ENCODE measurements around the gene MRPL50. TPM values are rescaled to one million over a fixed set of nuclear protein-coding genes. Genes with fewer than 3 reads are reported as not detected.

The MRPL50 gene
- polyA plus RNA-seq, 1 of the 3 experiments (the other 2 are of a cell fraction): 6.3 TPM

- H3K9ac ChIP-seq: no peak overlapping the region
- H3F3A ChIP-seq (replicated peaks; ENCODE audit: insufficient read depth): peaks cover 6% of the 10 kb centered on the region
- ChIA-PET CTCF (interaction anchor here (1.4 kb wide), 1 partner anchor 42 kb away, joined by 4 read pairs; no protein-coding TSS in a partner anchor), POLR2A (no interaction called here)
- H4K20me1 ChIP-seq (ENCODE audit: insufficient read depth): no peaks in the 10 kb centered on the region
- H3K4me3 ChIP-seq (ENCODE audit: low read depth in 2 of 2, low read length in 1 of 2): no peak overlapping the region
- no peaks in the 10 kb centered on the region for H3K4me1 ChIP-seq (ENCODE audit: control insufficient read depth in 1 of 2, insufficient read depth in 2 of 2, low read depth in 1 of 2, low read length in 1 of 2)
- no peak overlapping the region for H3K4me2 ChIP-seq
- H2AFZ ChIP-seq (ENCODE audit: low read depth): no peak overlapping the region
- TF ChIP-seq EZH2phosphoT487 (IDR thresholded peaks at IDR 0.05; ENCODE audit: borderline replicate concordance, low read depth) (no peak), GATA2 (CRISPR knock-in tag; IDR thresholded peaks at IDR 0.05) (no peak), CHD2 (IDR thresholded peaks at IDR 0.05; ENCODE audit: low read length, partially characterized antibody) (no peak), CTCF (IDR thresholded peaks at IDR 0.05) (no peak), MXI1 (IDR thresholded peaks at IDR 0.05; ENCODE audit: low read depth, low read length) (no peak), SIN3A (IDR thresholded peaks at IDR 0.05; ENCODE audit: borderline replicate concordance, low read depth, low read length) (no peak), USF2 (IDR thresholded peaks at IDR 0.05; ENCODE audit: borderline replicate concordance, low read depth, low read length) (no peak), RAD21 (IDR thresholded peaks at IDR 0.05; ENCODE audit: low read length) (no peak), JUND (IDR thresholded peaks at IDR 0.05) (no peak), REST (IDR thresholded peaks at IDR 0.05; ENCODE audit: low read depth, low read length) (no peak), ELF1 (IDR thresholded peaks at IDR 0.05) (no peak), TCF12 (IDR thresholded peaks at IDR 0.05) (no peak), RXRA (IDR thresholded peaks at IDR 0.05; ENCODE audit: borderline replicate concordance, low read depth) (no peak), FOSL2 (IDR thresholded peaks at IDR 0.05; ENCODE audit: borderline replicate concordance, low read depth) (no peak), MAX (IDR thresholded peaks at IDR 0.05; ENCODE audit: low read depth) (no peak), GABPA (IDR thresholded peaks at IDR 0.05; ENCODE audit: low read depth) (no peak)
- no peaks in the 10 kb centered on the region for H3K79me2 ChIP-seq (ENCODE audit: insufficient read depth)
- H3K9me3 ChIP-seq: no peaks in the 10 kb centered on the region
- no peak for DNase-seq
- no peaks in the 10 kb centered on the region for H3K9me2 ChIP-seq
- H3K36me3 ChIP-seq (replicated peaks in 1 of 2; ENCODE audit: control insufficient read depth in 1 of 2, insufficient read depth in 2 of 2, low read length in 1 of 2): no peaks in the 10 kb centered on the region
- H3K27ac ChIP-seq (ENCODE audit: low read depth in 2 of 2, low read length in 1 of 2): no peak overlapping the region
- H3K27me3 ChIP-seq (ENCODE audit: insufficient read depth): no peaks in the 10 kb centered on the region
Observed at GRCh38 chr9:101417389-101417788, 19.0 kb upstream of the MRPL50 start.
